GM21737 (cell line): ENCODE data around the gene IHH.

Source experiments
- ATAC-seq: cut with Tn5 transposase; IDR thresholded peaks from one replicate; pipeline ENCODE4 v1.9.1; 2021; ENCODE audit warnings: mild to moderate bottlenecking, moderate library complexity; ENCODE audit not compliant: unreplicated experiment

Gene IHH

DNA sequence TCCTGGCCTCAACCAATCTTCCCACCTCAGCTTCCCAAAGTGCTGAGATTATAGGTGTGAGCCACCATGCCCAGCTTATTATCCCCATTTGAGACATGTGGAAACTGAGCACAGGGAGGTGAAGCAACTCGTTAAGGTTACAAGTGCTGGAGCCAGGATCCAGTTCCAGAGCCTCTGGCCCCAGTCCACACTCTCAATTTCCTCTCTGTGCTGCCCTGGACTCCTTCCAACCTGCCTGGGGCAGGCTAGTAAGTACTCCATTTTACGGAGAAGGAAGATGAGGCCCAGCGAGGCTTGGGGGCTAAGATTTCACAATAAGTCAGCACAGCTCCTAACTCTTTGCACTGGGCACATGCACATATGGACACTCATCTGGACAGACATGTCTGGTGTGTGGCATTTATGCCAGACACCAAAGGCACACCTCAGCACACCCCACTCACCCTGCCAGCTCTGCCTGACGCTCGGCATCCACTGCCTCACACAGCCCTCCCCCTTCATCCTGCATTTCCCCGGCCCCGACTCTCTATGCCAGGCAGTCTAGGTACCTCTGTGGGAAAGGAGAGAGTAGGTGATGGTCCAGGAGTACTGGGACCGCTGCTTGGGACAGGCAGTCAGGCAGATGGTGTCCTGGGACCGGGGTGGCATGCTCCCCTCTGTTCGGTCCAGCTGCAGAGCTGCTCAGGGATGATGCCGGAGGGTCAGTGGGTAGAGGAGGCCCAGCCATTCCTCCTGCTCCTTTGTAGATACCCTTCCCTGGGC is 39.9 kb downstream of the IHH start:
- no peak for ATAC-seq

- no peak for ATAC-seq
Measured at GRCh38 chr2:219019436-219019835, 41.3 kb downstream of the IHH start.

GRCh38 chr2:219018726-219019125 is 42.0 kb downstream of the IHH start:
- ATAC-seq = no peak

GRCh38 chr2:219018286-219018685 is 42.4 kb downstream of the IHH start:
- ATAC-seq = no peak

GRCh38 chr2:219017201-219017931 is 43.4 kb downstream of the IHH start:
- no peak for ATAC-seq

DNA sequence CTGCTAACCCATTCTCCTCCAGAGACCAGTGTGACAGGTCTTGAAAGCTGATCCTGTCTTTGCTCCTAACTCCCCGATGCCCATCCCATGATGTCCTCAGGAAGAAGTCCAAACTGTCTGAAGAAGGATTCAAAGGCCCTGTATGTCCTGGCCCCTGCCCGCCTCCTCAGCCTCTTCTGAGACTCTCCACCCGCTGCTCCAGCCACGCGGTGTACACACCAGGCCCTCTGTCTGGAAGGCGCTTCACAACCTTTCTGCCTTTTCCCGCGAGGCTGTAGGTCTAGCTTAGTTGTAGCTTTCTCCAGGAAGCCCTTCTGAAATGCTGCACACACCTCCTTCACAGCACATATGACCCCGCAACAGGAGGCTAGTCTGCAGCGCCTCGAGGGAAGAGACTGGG is 44.0 kb downstream of the IHH start:
- ATAC-seq = no peak

DNA sequence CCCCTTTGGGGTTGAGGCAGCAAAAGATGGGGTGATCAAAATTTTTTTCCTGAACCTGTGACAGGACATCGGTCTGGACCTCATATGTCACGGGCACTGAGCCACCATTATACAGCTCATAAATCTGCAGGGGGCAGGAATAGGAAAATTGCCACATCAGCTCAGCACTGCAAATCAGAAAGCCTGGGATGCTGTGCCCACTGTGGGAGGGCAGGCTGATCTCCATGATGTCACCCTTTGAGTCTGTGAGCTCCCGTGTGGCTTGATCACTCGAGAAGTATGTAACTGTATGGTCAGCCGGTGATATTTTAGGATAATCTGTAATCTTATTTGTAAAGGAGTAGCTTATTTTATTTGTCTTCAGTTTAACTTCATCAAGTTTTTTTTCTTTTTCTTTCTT is 49.8 kb downstream of the IHH start:
- no peak for ATAC-seq

GRCh38 chr2:219010162-219010756 is 50.5 kb downstream of the IHH start:
- no peak for ATAC-seq

GRCh38 chr2:219009294-219009693 is 51.4 kb downstream of the IHH start:
- no peak for ATAC-seq
